IMR-90 (cell line): ENCODE measurements around the gene ATP1B1. TPM values are rescaled to one million over a fixed set of nuclear protein-coding genes. Genes with fewer than 3 reads are reported as not detected.

Experiments used
- ATAC-seq: fragments of 200-7000 bp; cut with Tn5 transposase; 2 replicates; pipeline ENCODE4 v1.9.1; 2020; ENCODE audit warnings: low read depth, mild to moderate bottlenecking, moderate library complexity
- BruUV-seq: library from RNA; stranded (reverse); fragments of 400-500 nt; replicated peaks from 2 replicates; lab custom pipeline; 2021; lab: Mats Ljungman, UMichigan
- CTCF ChIA-PET: fragments of 300-600 bp; formaldehyde crosslinking; extraction: SDS; loops from one replicate; lab custom pipeline; 2021; ENCODE audit warnings: antibody characterized with exemption; lab: Yijun Ruan, JAX
- POLR2A ChIA-PET: fragments of 300-600 bp; sonication (Branson Sonifier 250); formaldehyde crosslinking; loops from one replicate; lab custom pipeline; 2022; ENCODE audit warnings: antibody characterized with exemption; ENCODE audit not compliant: unreplicated experiment; lab: Charles Lee
- DNase-seq: peaks from one replicate; pipeline ENCODE4 v3.0.0; 2013
- H2AFZ ChIP-seq: replicated peaks from 2 replicates; pipeline ENCODE3; 2013; ENCODE audit warnings: low read length, mild to moderate bottlenecking; ENCODE audit not compliant: poor library complexity
- H2AK5ac ChIP-seq: 2 replicates; pipeline ENCODE4 v1.6.1; 2013; ENCODE audit warnings: low read depth, low read length, inconsistent platforms
- H2AK9ac ChIP-seq: replicated peaks from 2 replicates; pipeline ENCODE3; 2013; ENCODE audit warnings: mild to moderate bottlenecking, low read depth, low read length, moderate library complexity; ENCODE audit not compliant: poor library complexity
- H2BK120ac ChIP-seq: 2 replicates; pipeline ENCODE4 v1.6.1; 2013; ENCODE audit warnings: low read depth, low read length, inconsistent platforms
- H2BK15ac ChIP-seq: 3 replicates; pipeline ENCODE4 v1.6.1; 2013; ENCODE audit warnings: low read depth, low read length, inconsistent platforms
- H2BK20ac ChIP-seq: 2 replicates; pipeline ENCODE4 v1.6.1; 2013; ENCODE audit warnings: low read depth, mild to moderate bottlenecking, inconsistent platforms, low read length, moderate library complexity
- H2BK5ac ChIP-seq: 2 replicates; pipeline ENCODE4 v1.6.1; 2013; ENCODE audit warnings: mild to moderate bottlenecking, low read depth, low read length, inconsistent platforms; ENCODE audit not compliant: poor library complexity, severe bottlenecking
- H3K14ac ChIP-seq: replicated peaks from 2 replicates; pipeline ENCODE4 v1.6.1; 2013; ENCODE audit warnings: low read depth, low read length, inconsistent platforms
- H3K18ac ChIP-seq: 2 replicates; pipeline ENCODE4 v1.6.1; 2013; ENCODE audit warnings: low read depth, low read length, control low read depth
- H3K23ac ChIP-seq: 2 replicates; pipeline ENCODE4 v1.6.1; 2013; ENCODE audit warnings: low read depth, low read length, inconsistent platforms
- H3K27ac ChIP-seq: 2 replicates; pipeline ENCODE4 v1.5.1; 2013; ENCODE audit warnings: mild to moderate bottlenecking, control low read depth, low read length; ENCODE audit not compliant: insufficient read depth
- H3K27me3 ChIP-seq: 2 replicates; pipeline ENCODE4 v1.6.1; 2013; ENCODE audit warnings: low read length; ENCODE audit not compliant: control insufficient read depth, insufficient read depth
- H3K36me3 ChIP-seq: 2 replicates; pipeline ENCODE4 v1.6.1; 2013; ENCODE audit warnings: low read length, mixed read lengths; ENCODE audit not compliant: control insufficient read depth, insufficient read depth
- H3K4ac ChIP-seq: 2 replicates; pipeline ENCODE4 v1.6.1; 2013; ENCODE audit warnings: low read depth, low read length, inconsistent platforms
- H3K4me1 ChIP-seq: 2 replicates; pipeline ENCODE4 v1.6.1; 2013; ENCODE audit warnings: low read length, mixed read lengths; ENCODE audit not compliant: control insufficient read depth, insufficient read depth
- H3K4me2 ChIP-seq: 2 replicates; pipeline ENCODE4 v1.6.1; 2013; ENCODE audit warnings: low read depth, mild to moderate bottlenecking, control low read depth, low read length, moderate library complexity
- H3K4me3 ChIP-seq: 2 replicates; pipeline ENCODE4 v1.5.1; 2013; ENCODE audit warnings: low read depth, mild to moderate bottlenecking, control low read depth, low read length, moderate library complexity; ENCODE audit not compliant: insufficient read depth
- H3K56ac ChIP-seq: 2 replicates; pipeline ENCODE4 v1.6.1; 2013; ENCODE audit warnings: low read length, inconsistent platforms; ENCODE audit not compliant: insufficient read depth; ENCODE audit errors: extremely low read depth
- H3K79me1 ChIP-seq, 2 experiments: 2 replicates each; pipeline ENCODE4 v1.6.1; 2013; ENCODE audit warnings: low read length in 2 of 2, inconsistent platforms in 1 of 2, low read depth in 1 of 2
- H3K9ac ChIP-seq: 2 replicates; pipeline ENCODE4 v1.6.1; 2013; ENCODE audit warnings: low read depth, low read length, control low read depth
- H3K9me1 ChIP-seq: 2 replicates; pipeline ENCODE4 v1.6.1; 2013; ENCODE audit warnings: low read length, inconsistent platforms; ENCODE audit not compliant: insufficient read depth
- H3K9me3 ChIP-seq: 2 replicates; pipeline ENCODE4 v1.6.1; 2013; ENCODE audit warnings: low read length; ENCODE audit not compliant: control insufficient read depth, insufficient read depth
- H4K20me1 ChIP-seq: 2 replicates; pipeline ENCODE4 v1.6.1; 2013; ENCODE audit warnings: low read length, inconsistent platforms; ENCODE audit not compliant: insufficient read depth
- H4K5ac ChIP-seq: 2 replicates; pipeline ENCODE4 v1.6.1; 2013; ENCODE audit warnings: mild to moderate bottlenecking, low read depth, low read length, control low read depth
- H4K8ac ChIP-seq, 2 experiments: 2 replicates each; pipeline ENCODE4 v1.6.1; 2013; ENCODE audit warnings: low read depth in 2 of 2, low read length in 2 of 2, control low read depth in 1 of 2, inconsistent platforms in 1 of 2
- H4K91ac ChIP-seq: 2 replicates; pipeline ENCODE4 v1.6.1; 2013; ENCODE audit warnings: low read depth, low read length, inconsistent platforms; ENCODE audit not compliant: insufficient read depth
- BHLHE40 ChIP-seq: fragments of 150-350 bp; IDR thresholded peaks from 2 replicates; pipeline ENCODE4 v1.6.1; 2016; ENCODE audit warnings: mild to moderate bottlenecking, low read depth, low read length
- CTCF ChIP-seq: conservative IDR thresholded peaks from 2 replicates; pipeline ENCODE4 v1.5.1; 2012; ENCODE audit warnings: mild to moderate bottlenecking, low read depth, low read length, improper control_type of control experiment
- FOS ChIP-seq: fragments of 150-350 bp; IDR thresholded peaks from 2 replicates; pipeline ENCODE4 v1.6.1; 2016; ENCODE audit warnings: low read depth, low read length
- MAZ ChIP-seq: IDR thresholded peaks from 2 replicates; pipeline ENCODE4 v1.6.1; 2012; ENCODE audit warnings: low read depth, mild to moderate bottlenecking, low read length, improper control_type of control experiment, moderate library complexity, borderline replicate concordance
- NFE2L2 ChIP-seq: fragments of 150-350 bp; IDR thresholded peaks from 2 replicates; pipeline ENCODE4 v1.6.1; 2016; ENCODE audit warnings: low read depth, mild to moderate bottlenecking, low read length
- POLR2A ChIP-seq: IDR thresholded peaks from 2 replicates; pipeline ENCODE4 v1.6.1; 2012; ENCODE audit warnings: mild to moderate bottlenecking, low read depth, low read length
- RAD21 ChIP-seq: IDR thresholded peaks from 2 replicates; pipeline ENCODE4 v1.6.1; 2012; ENCODE audit warnings: low read length, improper control_type of control experiment
- SMC3 ChIP-seq: fragments of 150-350 bp; IDR thresholded peaks from 2 replicates; pipeline ENCODE4 v1.6.1; 2016; ENCODE audit warnings: low read depth, mild to moderate bottlenecking, antibody characterized with exemption, low read length, moderate library complexity
- WGBS, 2 experiments: methylation state at CpG; one replicate each; pipeline versions ENCODE4 v1.1.5 to v1.1.7; 2013; ENCODE audit warnings: missing lambda C conversion rate in 2 of 2; ENCODE audit not compliant: insufficient read length in 1 of 2; ENCODE audit errors: extremely low coverage in 2 of 2; 5-methylcytosine and 5-hydroxymethylcytosine counted together
- dilution Hi-C: fragments of 300-500 bp; cut with HindIII; formaldehyde crosslinking; loops from one replicate; pipeline ENCODE4 v1.14.3; 2018; ENCODE audit warnings: low sequenced_read_pairs; ENCODE audit not compliant: unreplicated experiment
- in situ Hi-C: fragments of 300-500 bp; cut with MboI; formaldehyde crosslinking; loops from 3 replicates; pipeline ENCODE4 v1.14.3; 2019; ENCODE audit warnings: low sequenced_read_pairs, inconsistent platforms, mixed read lengths
- intact Hi-C: fragments of 100-400 bp; cut with micrococcal nuclease; formaldehyde crosslinking; loops from 2 replicates; pipeline ENCODE4 v1.10.0; 2022
- polyA plus RNA-seq, 3 experiments: library from polyadenylated mRNA; depleted of rRNA; stranded (reverse); fragments of >200 nt; gene quantifications; 2 replicates each; pipeline ENCODE4 v1.2.3, GENCODE V29; 2012; ENCODE audit warnings: low replicate concordance in 1 of 3
- total RNA-seq: library from RNA; depleted of rRNA; stranded (reverse); fragments of >200 nt; gene quantifications from 2 replicates; pipeline ENCODE4 v1.2.3, GENCODE V29; 2012
- TF ChIP-seq, protein P1 (sequence below): fragments of 150-350 bp; IDR thresholded peaks from 2 replicates; pipeline ENCODE4 v1.6.1; 2016; ENCODE audit warnings: low read depth, mild to moderate bottlenecking, low read length, moderate library complexity, borderline replicate concordance
- TF ChIP-seq, protein P2 (sequence below): fragments of 150-350 bp; IDR thresholded peaks from 2 replicates; pipeline ENCODE4 v1.6.1; 2017; ENCODE audit warnings: mild to moderate bottlenecking, antibody characterized with exemption, low read length, low read depth

ATP1B1 gene
- total and polyA plus RNA-seq, 2 of the 4 experiments (the other 2 are of a cell fraction) = 14.5 to 22.1 TPM

- in situ Hi-C loops = loop anchor here (25.0 kb wide), 2 partner anchors 963 to 1612 kb away; partner anchors contain the start of gene GPR161
- Histone ChIP-seq H4K91ac (no peak overlapping the region), H3K56ac (no peak overlapping the region), H3K36me3 (no peaks in the 10 kb centered on the region), H3K79me1 (no peaks in the 10 kb centered on the region), H2AK9ac (no peak overlapping the region), H2BK20ac (no peak overlapping the region), H3K9me1 (no peaks in the 10 kb centered on the region; the same call in 1 of the 2 replicates), H3K27ac (no peak overlapping the region), H4K20me1 (no peaks in the 10 kb centered on the region), H3K9ac (no peak overlapping the region), H3K4me2 (no peak overlapping the region), H3K9me3 (no peaks in the 10 kb centered on the region), H2BK15ac (no peak overlapping the region), H2BK5ac (no peak overlapping the region), H3K4me3 (no peak overlapping the region), H2BK120ac (no peak overlapping the region), H3K14ac (no peak overlapping the region; the same call in 1 of the 2 replicates), H3K4me1 (peaks cover 3% of the 10 kb centered on the region; the same call in 1 of the 2 replicates), H2AFZ (no peak overlapping the region), H4K5ac (no peak overlapping the region), H3K4ac (no peak overlapping the region), H3K23ac (no peak overlapping the region), H3K27me3 (peaks cover 7% of the 10 kb centered on the region), H2AK5ac (no peak overlapping the region), H3K18ac (no peak overlapping the region), H4K8ac (no peak overlapping the region)
- no peak for ATAC-seq
- dilution Hi-C loops = no loop called here
- TF ChIP-seq CTCF (no peak), BHLHE40 (no peak), RAD21 (no peak), NFE2L2 (no peak), POLR2A (no peak), SMC3 (no peak), FOS (no peak), MAZ (no peak)
- TF ChIP-seq, protein P1, sequence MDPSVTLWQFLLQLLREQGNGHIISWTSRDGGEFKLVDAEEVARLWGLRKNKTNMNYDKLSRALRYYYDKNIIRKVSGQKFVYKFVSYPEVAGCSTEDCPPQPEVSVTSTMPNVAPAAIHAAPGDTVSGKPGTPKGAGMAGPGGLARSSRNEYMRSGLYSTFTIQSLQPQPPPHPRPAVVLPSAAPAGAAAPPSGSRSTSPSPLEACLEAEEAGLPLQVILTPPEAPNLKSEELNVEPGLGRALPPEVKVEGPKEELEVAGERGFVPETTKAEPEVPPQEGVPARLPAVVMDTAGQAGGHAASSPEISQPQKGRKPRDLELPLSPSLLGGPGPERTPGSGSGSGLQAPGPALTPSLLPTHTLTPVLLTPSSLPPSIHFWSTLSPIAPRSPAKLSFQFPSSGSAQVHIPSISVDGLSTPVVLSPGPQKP = no peak
- TF ChIP-seq, protein P2, sequence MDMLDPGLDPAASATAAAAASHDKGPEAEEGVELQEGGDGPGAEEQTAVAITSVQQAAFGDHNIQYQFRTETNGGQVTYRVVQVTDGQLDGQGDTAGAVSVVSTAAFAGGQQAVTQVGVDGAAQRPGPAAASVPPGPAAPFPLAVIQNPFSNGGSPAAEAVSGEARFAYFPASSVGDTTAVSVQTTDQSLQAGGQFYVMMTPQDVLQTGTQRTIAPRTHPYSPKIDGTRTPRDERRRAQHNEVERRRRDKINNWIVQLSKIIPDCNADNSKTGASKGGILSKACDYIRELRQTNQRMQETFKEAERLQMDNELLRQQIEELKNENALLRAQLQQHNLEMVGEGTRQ = no peak
- ChIA-PET POLR2A (no interaction called here), CTCF (no interaction called here)
- no TSS peak for BruUV-seq
- intact Hi-C loops = no loop called here
- WGBS, 2 experiments = no CpG with 5 or more reads among the region's 1 CpG
- no peak for DNase-seq
Observed at GRCh38 chr1:169100208-169100607, 6.3 kb upstream of the ATP1B1 start.
